RWPE1 (cell line): Measurements from ENCODE around the gene STK32C.

Experiments
- CTCF ChIA-PET: fragments of 350-600 bp; sonication (Branson Sonifier 250); formaldehyde crosslinking; extraction: SDS; loops from one replicate; lab custom pipeline; 2021; lab: Yijun Ruan, JAX
- POLR2A ChIA-PET: fragments of 400-600 bp; formaldehyde crosslinking; extraction: SDS; loops from one replicate; lab custom pipeline; 2020; ENCODE audit warnings: antibody characterized with exemption; ENCODE audit not compliant: low non-redundant PET; lab: Yijun Ruan, JAX
- DNase-seq: peaks from one replicate; pipeline ENCODE4 v3.0.0; 2012; ENCODE audit warnings: low spot score
- H3K27ac ChIP-seq: fragments of 450-650 bp; 2 replicates; pipeline ENCODE4 v1.5.1; 2017
- TF ChIP-seq, protein P1 (sequence below): fragments of 450-650 bp; conservative IDR thresholded peaks from 2 replicates; pipeline ENCODE4 v1.5.1; 2017; ENCODE audit warnings: low read depth, mild to moderate bottlenecking

STK32C gene

DNA sequence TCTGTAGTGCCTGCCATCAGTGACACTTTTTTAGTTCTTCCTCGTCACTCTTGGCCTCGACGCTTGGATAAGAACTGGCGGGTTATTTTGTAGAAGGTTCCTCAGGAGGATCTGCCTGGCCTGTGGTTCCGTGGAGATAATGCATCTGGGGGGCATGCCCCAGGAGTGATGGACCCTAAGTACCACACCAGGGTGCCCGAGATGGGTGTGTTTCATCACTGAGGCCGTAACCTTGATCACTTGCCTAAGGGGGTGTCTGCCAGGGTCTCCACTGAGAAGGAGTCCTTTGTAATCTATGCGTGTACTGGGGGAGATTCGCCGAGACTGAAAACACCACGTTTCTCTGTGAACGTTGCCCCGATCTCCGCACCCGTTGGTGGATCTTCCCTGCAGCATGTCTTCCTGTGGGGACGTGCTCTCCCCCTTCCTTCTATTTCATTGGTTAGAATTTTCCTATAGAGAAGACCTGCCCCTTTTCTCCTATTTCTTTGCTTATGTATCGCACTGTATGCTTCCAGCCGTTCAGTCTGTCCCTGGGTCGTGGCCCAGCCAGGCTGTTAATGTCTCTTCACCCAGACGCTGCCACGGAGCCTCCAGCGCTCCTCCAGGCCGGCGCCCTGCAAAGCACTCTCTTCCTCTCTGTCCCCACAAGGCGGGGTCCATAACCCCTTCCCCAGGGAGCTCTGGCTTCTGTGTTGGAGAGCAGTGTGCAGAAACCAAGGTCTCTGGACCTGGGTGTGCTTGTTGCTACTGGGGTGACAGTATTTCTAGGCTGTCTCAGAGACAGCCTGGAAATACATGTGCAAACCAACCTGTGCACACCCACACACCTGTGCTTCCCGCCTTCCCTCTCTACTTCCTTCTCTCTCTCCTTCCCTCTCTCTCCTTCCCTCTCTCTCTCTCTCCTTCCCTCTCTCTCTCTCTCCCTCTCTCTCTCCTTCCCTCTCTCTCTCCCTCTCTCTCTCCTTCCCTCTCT, 135.4 kb downstream of the STK32C start:
- TF ChIP-seq, protein P1, sequence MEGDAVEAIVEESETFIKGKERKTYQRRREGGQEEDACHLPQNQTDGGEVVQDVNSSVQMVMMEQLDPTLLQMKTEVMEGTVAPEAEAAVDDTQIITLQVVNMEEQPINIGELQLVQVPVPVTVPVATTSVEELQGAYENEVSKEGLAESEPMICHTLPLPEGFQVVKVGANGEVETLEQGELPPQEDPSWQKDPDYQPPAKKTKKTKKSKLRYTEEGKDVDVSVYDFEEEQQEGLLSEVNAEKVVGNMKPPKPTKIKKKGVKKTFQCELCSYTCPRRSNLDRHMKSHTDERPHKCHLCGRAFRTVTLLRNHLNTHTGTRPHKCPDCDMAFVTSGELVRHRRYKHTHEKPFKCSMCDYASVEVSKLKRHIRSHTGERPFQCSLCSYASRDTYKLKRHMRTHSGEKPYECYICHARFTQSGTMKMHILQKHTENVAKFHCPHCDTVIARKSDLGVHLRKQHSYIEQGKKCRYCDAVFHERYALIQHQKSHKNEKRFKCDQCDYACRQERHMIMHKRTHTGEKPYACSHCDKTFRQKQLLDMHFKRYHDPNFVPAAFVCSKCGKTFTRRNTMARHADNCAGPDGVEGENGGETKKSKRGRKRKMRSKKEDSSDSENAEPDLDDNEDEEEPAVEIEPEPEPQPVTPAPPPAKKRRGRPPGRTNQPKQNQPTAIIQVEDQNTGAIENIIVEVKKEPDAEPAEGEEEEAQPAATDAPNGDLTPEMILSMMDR, result no peak
- H3K27ac ChIP-seq, result no peak overlapping the region
- DNase-seq, result no peak
- ChIA-PET POLR2A (no interaction called here), CTCF (no interaction called here)

GRCh38 chr10:132170561-132171361, 137.0 kb downstream of the STK32C start:
- no peak for DNase-seq
- TF ChIP-seq, protein P1, result no peak
- no peak overlapping the region for H3K27ac ChIP-seq
- ChIA-PET POLR2A (no interaction called here), CTCF (interaction anchor here (0.5 to 1.1 kb wide), 5 partner anchors 12 to 190 kb away, joined by 3 to 5 read pairs (median 4); no protein-coding TSS in a partner anchor)

- CTCF ChIA-PET, result interaction anchor here (0.5 to 1.1 kb wide), 4 partner anchors 13 to 190 kb away, joined by 3 to 5 read pairs (median 4); no protein-coding TSS in a partner anchor
- POLR2A ChIA-PET, result no interaction called here
- no peak for DNase-seq
- H3K27ac ChIP-seq, result no peak overlapping the region
- TF ChIP-seq, protein P1, result no peak
These were observed 137.8 kb downstream of the STK32C start for GRCh38 chr10:132169766-132170560.

DNA sequence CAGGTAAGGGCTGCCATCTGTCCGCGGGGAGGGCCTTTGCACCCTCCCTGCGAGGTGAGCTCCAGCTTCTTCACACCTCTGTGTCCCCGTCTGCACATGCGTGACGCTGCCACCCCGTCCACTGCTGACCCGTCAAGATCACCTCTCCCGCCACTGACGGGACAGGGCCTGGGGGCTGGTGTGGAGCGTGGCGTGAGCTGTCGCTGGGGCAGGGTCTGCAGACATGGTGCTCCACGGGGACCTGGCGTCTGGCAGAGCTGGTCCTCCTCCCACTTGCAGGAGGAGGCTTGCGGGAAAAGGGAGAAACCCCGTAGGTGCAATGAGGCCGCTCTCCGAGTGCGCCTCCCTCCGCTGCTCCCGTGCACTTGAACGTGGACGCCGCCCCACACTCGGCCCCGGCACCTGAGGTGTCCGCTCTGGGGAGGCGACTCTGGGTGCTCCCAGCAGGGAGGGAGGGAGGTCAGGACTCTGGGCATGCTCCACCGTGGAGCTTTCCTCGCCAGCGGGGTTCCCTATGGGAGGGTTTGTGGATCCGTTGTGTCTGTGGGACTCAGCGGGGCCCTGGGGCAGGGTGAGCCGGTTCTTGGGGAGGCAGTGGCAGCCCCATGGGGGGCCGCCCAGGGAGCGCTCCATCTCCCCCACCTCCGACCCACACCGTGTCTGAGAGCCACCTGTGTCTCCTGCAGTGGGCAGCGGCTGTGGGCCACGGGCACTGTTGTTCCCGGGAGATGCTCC, 138.6 kb downstream of the STK32C start:
- ChIA-PET CTCF (interaction anchor here (0.9 kb wide), 1 partner anchor 191 kb away, joined by 3 read pairs; no protein-coding TSS in a partner anchor), POLR2A (no interaction called here)
- H3K27ac ChIP-seq, result no peak overlapping the region
- no peak for DNase-seq
- TF ChIP-seq, protein P1, result no peak

GRCh38 chr10:132168571-132169030, 139.1 kb downstream of the STK32C start:
- H3K27ac ChIP-seq, result no peak overlapping the region
- ChIA-PET CTCF (no interaction called here), POLR2A (no interaction called here)
- no peak for DNase-seq
- TF ChIP-seq, protein P1, result no peak
